Activated B cell treated with CpG ODN at 0.5 μM for 24 hours (primary cell): ENCODE results near the gene GOLGA6A. TPM values are rescaled to one million over a fixed set of nuclear protein-coding genes. Genes with fewer than 3 reads are reported as not detected.

Source experiments
- ATAC-seq: fragments of 200-7000 bp; cut with Tn5 transposase; one replicate; pipeline ENCODE4 v1.10.0; 2021; ENCODE audit warnings: low read depth, mild to moderate bottlenecking, moderate library complexity
- CTCF ChIA-PET: fragments of 350-600 bp; sonication (Branson Sonifier 250); formaldehyde crosslinking; loops from one replicate; lab custom pipeline; 2021; ENCODE audit warnings: antibody characterized with exemption; lab: Charles Lee
- POLR2A ChIA-PET: fragments of 350-600 bp; sonication (Branson Sonifier 250); formaldehyde crosslinking; loops from one replicate; lab custom pipeline; 2021; ENCODE audit warnings: antibody characterized with exemption; lab: Charles Lee
- DNase-seq: peaks from one replicate; pipeline ENCODE4 v3.0.0; 2022
- H3K27ac Mint-ChIP-seq: one replicate; pipeline ENCODE4 v1.8.0; 2020; ENCODE audit warnings: mixed read lengths
- H3K27me3 Mint-ChIP-seq: one replicate; pipeline ENCODE4 v1.8.0; 2021; ENCODE audit warnings: mixed read lengths
- H3K36me3 Mint-ChIP-seq: one replicate; pipeline ENCODE4 v1.8.0; 2021; ENCODE audit warnings: low read depth, mixed read lengths
- H3K4me1 Mint-ChIP-seq: one replicate; pipeline ENCODE4 v1.8.0; 2021; ENCODE audit warnings: mixed read lengths
- H3K4me3 Mint-ChIP-seq: one replicate; pipeline ENCODE4 v1.8.0; 2020; ENCODE audit warnings: mild to moderate bottlenecking, mixed read lengths
- H3K9me3 Mint-ChIP-seq: one replicate; pipeline ENCODE4 v1.8.0; 2020; ENCODE audit warnings: mixed read lengths
- intact Hi-C: fragments of 100-400 bp; cut with micrococcal nuclease; formaldehyde crosslinking; loops from one replicate; pipeline ENCODE4 v1.15.1; 2024
- total RNA-seq: library from RNA; stranded (reverse); gene quantifications from 2 replicates; pipeline ENCODE4 v1.2.3, GENCODE V29; 2022
- TF ChIP-seq, protein P1 (sequence below): fragments of 200-600 bp; IDR thresholded peaks from one replicate; pipeline ENCODE4 v1.8.0; 2022; ENCODE audit warnings: antibody characterized with exemption, mild to moderate bottlenecking

Gene GOLGA6A
- total RNA-seq, 1 donor from 2014 or later: not detected

DNA sequence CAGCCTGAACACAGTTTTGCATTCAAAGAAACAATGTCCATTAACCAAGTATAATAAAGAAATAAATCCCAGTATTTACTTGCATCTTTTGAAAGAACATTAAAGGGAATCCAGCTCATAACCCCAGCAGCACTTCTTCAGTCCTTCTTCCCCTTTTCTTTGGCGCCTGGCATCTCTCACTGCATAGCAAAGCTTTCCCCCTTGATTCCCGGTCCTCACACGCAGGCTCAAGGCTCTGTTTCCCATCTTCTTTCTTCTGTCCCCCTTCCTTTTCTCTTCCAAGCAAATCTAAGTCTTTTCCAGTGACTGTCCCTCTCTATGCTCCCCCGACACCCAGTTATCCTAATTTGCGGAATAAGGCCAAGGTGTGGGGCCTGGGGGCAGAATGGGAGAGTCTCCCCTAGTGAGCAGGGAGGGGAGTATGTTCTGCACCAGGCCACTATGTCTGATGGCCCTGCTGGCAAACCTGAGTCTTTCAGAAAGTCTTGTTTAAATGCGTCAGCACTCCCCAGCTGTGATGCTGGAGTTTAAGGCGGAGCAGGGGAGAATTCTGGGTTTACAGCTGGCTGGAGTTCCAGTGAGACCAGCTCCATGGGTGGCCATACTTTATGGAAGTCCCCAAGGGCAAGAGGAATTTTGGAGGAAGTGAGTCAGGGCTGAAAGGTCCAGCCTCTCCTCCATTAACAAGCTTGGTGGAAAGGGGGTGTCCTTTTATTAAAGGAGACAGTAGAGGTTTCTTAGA, 42.1 kb downstream of the GOLGA6A start:
- ATAC-seq: no peak
- intact Hi-C loops: no loop called here
- peaks cover 51% of the 10 kb centered on the region for H3K36me3 Mint-ChIP-seq

DNA sequence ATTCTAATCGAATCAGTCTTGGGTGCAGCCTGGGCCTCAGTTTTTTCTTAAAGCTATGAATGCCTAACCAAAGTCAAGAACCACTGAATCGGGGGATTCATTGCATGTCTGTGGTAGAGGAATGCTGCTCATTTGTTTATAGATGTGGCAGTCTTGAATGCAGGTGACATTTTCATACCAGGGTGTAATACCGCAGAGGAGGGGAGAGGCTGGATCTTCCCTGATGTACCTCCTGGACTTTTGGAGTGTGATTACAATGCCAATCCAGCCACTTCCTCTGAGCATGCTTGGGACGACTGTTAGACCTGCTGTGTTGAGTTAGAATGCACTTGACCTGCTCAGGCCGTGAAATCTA, 42.7 kb downstream of the GOLGA6A start:
- ChIA-PET POLR2A (no interaction called here), CTCF (interaction anchor here (2.8 to 4.2 kb wide), 2 partner anchors 8 to 65 kb away, joined by 15 to 40 read pairs; no protein-coding TSS in a partner anchor)
- no peaks in the 10 kb centered on the region for H3K9me3 Mint-ChIP-seq
- intact Hi-C loops: no loop called here
- no peak overlapping the region for H3K4me3 Mint-ChIP-seq
- H3K36me3 Mint-ChIP-seq: peaks cover 56% of the 10 kb centered on the region
- DNase-seq (no peak), ATAC-seq (no peak)
- TF ChIP-seq, protein P1, sequence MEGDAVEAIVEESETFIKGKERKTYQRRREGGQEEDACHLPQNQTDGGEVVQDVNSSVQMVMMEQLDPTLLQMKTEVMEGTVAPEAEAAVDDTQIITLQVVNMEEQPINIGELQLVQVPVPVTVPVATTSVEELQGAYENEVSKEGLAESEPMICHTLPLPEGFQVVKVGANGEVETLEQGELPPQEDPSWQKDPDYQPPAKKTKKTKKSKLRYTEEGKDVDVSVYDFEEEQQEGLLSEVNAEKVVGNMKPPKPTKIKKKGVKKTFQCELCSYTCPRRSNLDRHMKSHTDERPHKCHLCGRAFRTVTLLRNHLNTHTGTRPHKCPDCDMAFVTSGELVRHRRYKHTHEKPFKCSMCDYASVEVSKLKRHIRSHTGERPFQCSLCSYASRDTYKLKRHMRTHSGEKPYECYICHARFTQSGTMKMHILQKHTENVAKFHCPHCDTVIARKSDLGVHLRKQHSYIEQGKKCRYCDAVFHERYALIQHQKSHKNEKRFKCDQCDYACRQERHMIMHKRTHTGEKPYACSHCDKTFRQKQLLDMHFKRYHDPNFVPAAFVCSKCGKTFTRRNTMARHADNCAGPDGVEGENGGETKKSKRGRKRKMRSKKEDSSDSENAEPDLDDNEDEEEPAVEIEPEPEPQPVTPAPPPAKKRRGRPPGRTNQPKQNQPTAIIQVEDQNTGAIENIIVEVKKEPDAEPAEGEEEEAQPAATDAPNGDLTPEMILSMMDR: no peak
- H3K4me1 Mint-ChIP-seq: no peaks in the 10 kb centered on the region
- no peak overlapping the region for H3K27ac Mint-ChIP-seq
- no peaks in the 10 kb centered on the region for H3K27me3 Mint-ChIP-seq

More for the DNA sequence above, 42.1 kb downstream of the GOLGA6A start:
- H3K27me3 Mint-ChIP-seq: no peaks in the 10 kb centered on the region
- TF ChIP-seq, protein P1: no peak
- no peaks in the 10 kb centered on the region for H3K9me3 Mint-ChIP-seq
- DNase-seq: no peak
- no peak overlapping the region for H3K4me3 Mint-ChIP-seq
- CTCF ChIA-PET: interaction anchor here (0.7 to 2.8 kb wide), 3 partner anchors 8 to 67 kb away, joined by 3 to 15 read pairs (median 3); no protein-coding TSS in a partner anchor
- H3K4me1 Mint-ChIP-seq: no peaks in the 10 kb centered on the region
- POLR2A ChIA-PET: no interaction called here
- H3K27ac Mint-ChIP-seq: no peak overlapping the region

DNA sequence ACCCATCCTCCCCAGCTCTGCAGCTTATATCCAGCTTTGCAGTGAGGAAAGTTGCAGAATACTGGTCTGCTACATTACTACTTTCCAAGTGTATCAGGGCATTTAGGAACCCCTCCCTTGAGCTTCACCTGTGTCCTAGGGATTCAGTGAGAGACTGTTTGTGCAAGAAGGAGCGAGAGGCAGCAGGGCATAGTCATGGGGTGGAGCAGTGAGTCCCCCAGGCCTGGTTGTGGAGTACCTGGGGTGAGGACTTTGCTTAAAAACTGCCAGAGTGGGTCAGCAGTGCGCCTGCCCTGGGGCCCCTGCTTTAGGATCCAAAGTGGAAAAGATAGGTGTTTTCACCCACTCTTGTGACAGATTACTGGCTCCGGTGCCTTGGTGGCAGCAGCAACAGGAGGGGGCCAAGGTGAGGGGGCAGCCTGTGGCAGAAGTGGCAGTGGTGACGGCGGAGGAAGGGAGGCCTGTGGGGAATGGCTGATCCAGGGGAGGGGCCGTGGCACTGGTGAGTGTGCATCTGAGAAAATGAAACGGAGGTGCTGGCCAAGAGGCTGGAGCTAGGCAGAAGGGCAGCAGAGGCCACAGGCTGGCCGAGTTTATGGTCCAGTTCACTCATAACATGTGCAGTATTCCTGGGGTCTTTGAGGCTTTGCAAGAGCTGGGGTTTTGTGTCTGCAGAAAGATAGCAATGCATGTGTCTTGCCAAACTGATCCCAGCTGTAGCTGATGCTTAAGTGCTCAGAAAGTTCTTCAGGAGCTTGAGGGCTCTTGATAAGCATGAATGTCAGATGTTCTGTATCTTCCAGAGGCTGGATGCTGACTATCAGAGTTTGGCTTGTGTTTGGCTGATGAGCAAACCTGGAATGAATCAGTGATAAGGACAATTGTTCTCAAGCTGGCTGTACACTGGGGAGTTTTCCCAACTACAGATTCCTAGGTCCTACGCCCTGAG, 43.4 kb downstream of the GOLGA6A start:
- Mint-ChIP-seq H3K9me3 (no peaks in the 10 kb centered on the region), H3K27me3 (no peaks in the 10 kb centered on the region), H3K36me3 (peaks cover 59% of the 10 kb centered on the region), H3K4me1 (no peaks in the 10 kb centered on the region), H3K27ac (no peak overlapping the region), H3K4me3 (no peak overlapping the region)
- ATAC-seq (no peak), DNase-seq (no peak)
- TF ChIP-seq, protein P1: no peak
- POLR2A ChIA-PET: no interaction called here
- CTCF ChIA-PET: interaction anchor here (2.8 to 4.2 kb wide), 2 partner anchors 9 to 65 kb away, joined by 15 to 40 read pairs; no protein-coding TSS in a partner anchor
- intact Hi-C loops: no loop called here

DNA sequence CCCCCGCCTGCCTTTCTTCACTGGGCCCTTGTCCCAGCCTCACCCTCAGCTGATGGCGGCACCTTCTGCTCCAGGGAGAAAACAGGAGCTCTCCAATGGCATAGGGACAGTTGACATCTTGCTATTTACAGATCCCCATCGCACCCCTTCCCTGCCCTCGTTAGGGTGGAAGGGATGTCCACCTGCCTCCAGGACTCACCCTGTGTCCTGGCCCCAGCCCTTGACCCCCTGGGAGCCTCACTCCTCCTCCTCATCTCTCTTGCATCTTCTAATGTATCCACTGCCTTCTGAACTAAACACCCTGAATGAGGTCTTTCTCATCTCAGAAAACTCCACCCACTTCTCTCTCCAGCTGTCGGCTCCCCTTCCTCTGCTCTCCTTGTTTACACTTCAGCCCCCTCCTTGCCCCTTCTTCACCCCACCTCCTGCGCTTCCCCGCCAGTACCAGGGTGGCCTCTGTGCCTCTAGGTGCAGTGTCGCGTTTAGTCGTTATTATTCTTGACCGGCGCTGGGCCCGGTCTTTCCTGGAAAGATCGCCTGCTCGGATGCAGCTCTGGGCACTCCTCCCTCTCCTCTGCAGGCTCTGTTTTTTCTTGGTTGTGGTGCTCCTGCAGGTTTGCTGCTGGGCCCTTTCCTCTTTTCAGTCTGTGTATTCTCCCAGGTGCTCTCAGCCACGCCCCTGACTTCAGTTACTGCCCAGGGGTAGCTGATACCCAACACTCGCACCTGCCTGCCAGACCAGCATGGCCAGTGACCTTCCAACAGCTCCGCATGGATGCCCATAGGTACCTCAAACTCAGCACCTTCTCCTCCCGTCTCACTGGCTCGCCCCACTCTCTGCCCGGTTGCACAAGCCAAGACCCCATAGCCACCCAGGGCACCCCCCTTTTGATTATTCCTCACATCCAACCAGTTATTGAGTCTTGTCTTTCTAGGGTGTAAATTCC, 44.9 kb downstream of the GOLGA6A start:
- no peaks in the 10 kb centered on the region for H3K4me1 Mint-ChIP-seq
- POLR2A ChIA-PET: no interaction called here
- CTCF ChIA-PET: interaction anchor here (0.9 to 4.2 kb wide), 5 partner anchors 10 to 86 kb away, joined by 3 to 40 read pairs (median 5); no protein-coding TSS in a partner anchor
- H3K36me3 Mint-ChIP-seq: peaks cover 55% of the 10 kb centered on the region
- H3K27me3 Mint-ChIP-seq: no peaks in the 10 kb centered on the region
- intact Hi-C loops: loop anchor here (2.0 kb wide), 1 partner anchor 65 kb away; no protein-coding TSS in a partner anchor
- DNase-seq: no peak
- H3K4me3 Mint-ChIP-seq: no peak overlapping the region
- no peaks in the 10 kb centered on the region for H3K9me3 Mint-ChIP-seq
- H3K27ac Mint-ChIP-seq: no peak overlapping the region
- no peak for ATAC-seq
- TF ChIP-seq, protein P1: no peak
